ENCODE data around the gene ZMIZ1.

ZMIZ1 gene

GRCh38 chr10:79068562-79069324 is at the start of gene ZMIZ1:
Gene ZMIZ1 (plus strand): TSS chr10:79068966. CDS start chr10:79201633, 132,667 bp downstream.
- Histone ChIP-seq H3K4me3 (ENCODE audit: low read depth, low read length) (peak within 1 kb of the TSS; percentile 60), H3K9me3 (ENCODE audit: control insufficient read depth, insufficient read depth, low read depth, low read length) (no peaks in the 10 kb centered on the region), H3K4me1 (ENCODE audit: control insufficient read depth, insufficient read depth, low read length) (peaks cover 10% of the 10 kb centered on the region), H3K27ac (ENCODE audit: extremely low read depth, low read depth, low read length) (peak within 1 kb of the TSS; percentile 96), H3K36me3 (ENCODE audit: control insufficient read depth in 2 of 2, insufficient read depth in 1 of 2, low read length in 2 of 2) (no peaks in the 10 kb centered on the region)
- POLR2A ChIA-PET, result interaction anchor here (0.6 to 1.0 kb wide), 2 partner anchors 32 to 59 kb away, joined by 3 read pairs; no protein-coding TSS in a partner anchor
- CTCF ChIA-PET, result interaction anchor here (3.9 kb wide), 1 partner anchor 127 kb away, joined by 19 read pairs; no protein-coding TSS in a partner anchor
- no peak for TF ChIP-seq ZNF202 (tag by site-specific recombination; IDR thresholded peaks at IDR 0.05; ENCODE audit: borderline replicate concordance)
- no peak for TF ChIP-seq ZNF354C (tag by site-specific recombination; IDR thresholded peaks at IDR 0.05; ENCODE audit: borderline replicate concordance, low read depth)
- no peak for TF ChIP-seq PBX3 (CRISPR knock-in tag; IDR thresholded peaks at IDR 0.05)
- TF ChIP-seq MYNN (tag by site-specific recombination; IDR thresholded peaks at IDR 0.05; ENCODE audit: borderline replicate concordance), result no peak
- TF ChIP-seq ZNF274 (IDR thresholded peaks at IDR 0.05; ENCODE audit: low read length), result no peak
- no peak for TF ChIP-seq ZNF274 (tag by site-specific recombination; IDR thresholded peaks at IDR 0.05; ENCODE audit: borderline replicate concordance)
- peak; percentile 61; the same call in 1 of the 2 replicates for TF ChIP-seq ZNF561 (tag by site-specific recombination; IDR thresholded peaks at IDR 0.05; ENCODE audit: borderline replicate concordance)
- TF ChIP-seq AEBP2 (tag by site-specific recombination; IDR thresholded peaks at IDR 0.05; ENCODE audit: borderline replicate concordance), result no peak
- no peak for TF ChIP-seq ZNF239 (tag by site-specific recombination; IDR thresholded peaks at IDR 0.05)
- peak; percentile 81 for TF ChIP-seq KLF8 (tag by site-specific recombination; IDR thresholded peaks at IDR 0.05)
- TF ChIP-seq ZNF777 (tag by site-specific recombination; IDR thresholded peaks at IDR 0.05; ENCODE audit: borderline replicate concordance), result no peak
- no peak for TF ChIP-seq ZNF670 (tag by site-specific recombination; IDR thresholded peaks at IDR 0.05; ENCODE audit: low read depth)
- TF ChIP-seq ZNF433 (tag by site-specific recombination; IDR thresholded peaks at IDR 0.05; ENCODE audit: low read depth), result no peak
- no peak for TF ChIP-seq ZSCAN23 (tag by site-specific recombination; IDR thresholded peaks at IDR 0.05)
- TF ChIP-seq ZNF302 (tag by site-specific recombination; IDR thresholded peaks at IDR 0.05; ENCODE audit: low read depth), result no peak
- no peak for TF ChIP-seq EGR2 (tag by site-specific recombination; IDR thresholded peaks at IDR 0.05; ENCODE audit: low read depth)
- TF ChIP-seq ZSCAN30 (tag by site-specific recombination; IDR thresholded peaks at IDR 0.05), result peak; percentile 73
- no peak for TF ChIP-seq HIC1 (tag by site-specific recombination; IDR thresholded peaks at IDR 0.05)
- TF ChIP-seq ZNF585B (tag by site-specific recombination; IDR thresholded peaks at IDR 0.05), result no peak
- peak; percentile 73 for TF ChIP-seq ZBTB44 (tag by site-specific recombination; IDR thresholded peaks at IDR 0.05)
- no peak for TF ChIP-seq ZNF580 (tag by site-specific recombination; IDR thresholded peaks at IDR 0.05)
- TF ChIP-seq TSHZ1 (tag by site-specific recombination; IDR thresholded peaks at IDR 0.05; ENCODE audit: borderline replicate concordance), result no peak
- TF ChIP-seq ZNF549 (tag by site-specific recombination; IDR thresholded peaks at IDR 0.05), result no peak
- no peak for TF ChIP-seq ZNF157 (tag by site-specific recombination; IDR thresholded peaks at IDR 0.05)
- TF ChIP-seq SETDB1 (IDR thresholded peaks at IDR 0.05; ENCODE audit: insufficient read length, low read length), result no peak
- TF ChIP-seq IKZF3 (tag by site-specific recombination; IDR thresholded peaks at IDR 0.05), result peak; percentile 88
- peak; percentile 59; the same call in 1 of the 2 replicates for TF ChIP-seq GLIS2 (tag by site-specific recombination; IDR thresholded peaks at IDR 0.05)

All from HEK293 (cell line).